ENCODE data around the gene CORO2B. TPM values are rescaled to one million over a fixed set of nuclear protein-coding genes. Genes with fewer than 3 reads are reported as not detected.

CORO2B gene
- total RNA-seq, 1 donor from 2014 or later, result 0.16 TPM

DNA sequence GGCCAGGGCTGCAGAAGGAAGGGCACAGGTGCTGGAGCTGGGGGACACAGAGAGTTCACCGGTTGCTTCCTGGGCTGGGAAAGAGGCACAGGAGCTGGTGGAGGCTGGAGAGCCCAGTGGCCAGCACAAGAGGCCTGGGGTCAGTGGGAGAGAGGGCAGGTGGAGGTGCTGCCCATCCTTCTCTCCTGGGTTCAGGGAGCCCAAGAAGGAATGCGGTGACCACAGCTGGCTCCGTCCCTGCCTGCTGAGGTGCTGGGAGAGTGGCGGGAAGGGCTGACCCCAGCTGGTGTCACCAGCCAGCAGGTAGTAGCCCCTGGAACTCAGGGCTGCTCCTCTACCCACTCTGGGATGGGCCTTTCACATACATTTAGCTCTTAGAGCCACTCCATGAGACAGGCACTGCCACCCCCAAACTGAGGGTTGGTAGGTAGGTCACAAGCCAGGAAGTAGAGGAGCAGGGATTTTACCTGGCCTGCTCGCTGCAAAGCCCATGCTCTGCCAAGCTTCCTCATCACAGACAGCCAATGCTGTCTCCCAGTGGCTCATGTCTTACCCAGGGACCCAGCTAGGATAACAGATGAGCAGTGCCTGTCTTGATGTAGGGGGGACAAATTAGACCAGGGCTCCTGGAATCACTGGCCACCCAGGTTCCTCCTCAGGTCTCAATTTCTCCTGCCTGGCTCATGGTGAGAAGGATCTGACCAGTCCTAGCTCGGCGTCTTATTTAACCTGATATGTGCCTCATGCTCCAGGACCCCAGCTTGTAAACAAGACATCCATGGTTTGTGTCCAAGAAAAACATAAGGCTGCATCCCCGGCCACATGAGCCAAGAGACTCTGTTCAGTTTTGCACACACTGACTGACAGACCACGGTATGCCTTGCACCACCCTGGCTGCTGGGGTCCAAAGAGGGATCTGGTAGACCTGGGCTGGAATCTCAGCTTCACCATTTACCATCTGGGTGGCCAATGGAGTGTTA lies 119.2 kb downstream of the CORO2B start:
- H3K27me3 Mint-ChIP-seq, result peaks cover 2% of the 10 kb centered on the region
- intact Hi-C loops (cut with micrococcal nuclease), result loop anchor here (10.0 kb wide), 1 partner anchor 63 kb away; no protein-coding TSS in a partner anchor
- H3K9me3 Mint-ChIP-seq, result no peaks in the 10 kb centered on the region
- DNase-seq, result no peak
- peaks cover 5% of the 10 kb centered on the region for H3K4me1 Mint-ChIP-seq
- H3K4me3 Mint-ChIP-seq, result no peak overlapping the region
- H3K27ac Mint-ChIP-seq, result no peak overlapping the region
- no peaks in the 10 kb centered on the region for H3K36me3 Mint-ChIP-seq (ENCODE audit: low read depth)

DNA sequence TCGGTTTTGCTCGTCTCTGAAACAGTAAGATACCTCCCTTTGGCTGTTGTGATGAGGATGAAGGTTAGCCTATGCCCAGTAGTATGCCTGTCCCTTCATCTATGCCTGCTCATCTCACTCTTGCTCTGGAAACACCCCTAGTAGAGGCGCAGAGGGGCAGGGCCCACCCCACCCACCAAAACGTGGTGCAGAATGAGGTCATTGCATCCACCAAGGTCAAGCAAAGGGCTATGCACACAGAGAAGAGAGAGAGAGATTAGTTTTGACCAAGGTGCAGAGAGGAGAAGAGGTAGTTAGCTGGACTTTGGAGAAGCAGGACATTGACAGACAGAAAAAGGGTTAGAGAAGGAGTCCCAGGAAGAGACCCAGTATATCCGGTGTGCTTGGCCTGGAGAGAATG lies 119.9 kb downstream of the CORO2B start:
- Mint-ChIP-seq H3K27ac (no peak overlapping the region), H3K4me1 (no peaks in the 10 kb centered on the region), H3K27me3 (peaks cover 2% of the 10 kb centered on the region), H3K36me3 (ENCODE audit: low read depth) (no peaks in the 10 kb centered on the region), H3K4me3 (no peak overlapping the region), H3K9me3 (no peaks in the 10 kb centered on the region)
- intact Hi-C loops (cut with micrococcal nuclease), result loop anchor here (10.0 kb wide), 1 partner anchor 64 kb away; no protein-coding TSS in a partner anchor
- DNase-seq, result no peak

DNA sequence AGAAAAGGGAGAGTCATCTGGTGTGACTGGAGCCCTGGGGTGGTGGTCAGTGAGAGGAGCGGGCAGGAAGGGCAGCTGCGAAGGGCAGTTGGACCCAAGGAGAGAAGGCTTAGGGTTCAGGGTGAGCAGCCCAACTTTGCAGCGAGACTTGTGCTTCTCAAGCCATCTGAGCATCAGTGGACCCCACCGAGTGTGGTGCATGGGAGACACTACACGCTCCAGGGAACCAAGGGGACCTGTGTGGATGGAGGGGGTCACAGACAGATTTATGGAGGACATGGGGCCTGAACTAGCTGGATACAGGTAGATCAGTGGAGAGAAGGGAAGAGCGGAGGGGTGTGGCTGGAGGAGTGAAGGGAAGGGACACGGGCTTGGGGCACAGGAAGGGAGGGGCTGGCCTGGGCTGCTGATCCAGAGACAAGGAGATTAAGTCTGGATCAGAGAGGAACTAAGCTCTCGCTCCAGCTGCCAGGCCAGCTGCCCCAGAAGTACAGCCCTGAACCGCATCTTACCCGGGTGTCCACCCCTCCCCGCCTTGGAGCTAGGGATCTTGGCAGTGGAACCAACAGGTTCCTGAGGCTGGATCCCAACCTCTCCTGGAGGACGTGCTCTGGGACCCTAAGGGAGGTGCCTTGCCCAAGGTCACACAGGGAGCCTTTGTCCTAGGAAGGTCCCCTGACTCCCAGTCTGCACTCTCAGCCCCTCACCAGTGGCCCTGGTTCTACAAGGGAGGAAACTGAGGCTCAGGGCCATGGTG lies 120.5 kb downstream of the CORO2B start:
- DNase-seq, result no peak
- no peaks in the 10 kb centered on the region for H3K9me3 Mint-ChIP-seq
- no peaks in the 10 kb centered on the region for H3K4me1 Mint-ChIP-seq
- peaks cover 2% of the 10 kb centered on the region for H3K27me3 Mint-ChIP-seq
- H3K27ac Mint-ChIP-seq, result peak overlapping the region; percentile 23
- H3K36me3 Mint-ChIP-seq (ENCODE audit: low read depth), result no peaks in the 10 kb centered on the region
- intact Hi-C loops (cut with micrococcal nuclease), result loop anchor here (10.0 kb wide), 1 partner anchor 65 kb away; no protein-coding TSS in a partner anchor
- no peak overlapping the region for H3K4me3 Mint-ChIP-seq

DNA sequence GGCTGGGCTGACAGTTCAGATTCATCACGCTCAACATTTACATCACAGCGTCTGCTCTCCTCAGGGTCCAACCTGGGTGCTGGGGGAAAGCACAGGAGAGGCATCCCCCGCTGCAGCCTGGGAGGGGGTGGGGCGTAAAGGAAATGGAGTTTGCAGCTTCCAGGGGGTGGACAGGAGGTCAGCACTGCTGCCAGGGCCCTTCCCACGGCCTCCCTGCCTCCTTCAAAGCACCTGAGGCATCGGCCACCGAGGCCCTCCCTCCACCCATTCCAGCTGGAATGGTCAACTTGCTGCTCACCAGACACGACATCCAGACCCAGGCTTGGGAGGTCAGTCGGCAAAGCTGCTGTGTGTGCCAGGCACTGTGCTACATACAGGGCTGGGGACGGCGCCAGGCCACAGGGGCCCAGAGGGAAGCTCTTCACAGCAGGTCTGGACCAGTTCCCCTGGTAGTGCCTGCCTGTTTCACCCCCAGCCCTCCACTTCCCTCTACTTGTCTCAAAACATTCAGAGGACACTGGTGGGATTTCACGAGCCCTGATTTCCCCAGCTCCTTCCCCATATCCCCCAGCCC lies 121.2 kb downstream of the CORO2B start:
- H3K4me3 Mint-ChIP-seq, result no peak overlapping the region
- no peaks in the 10 kb centered on the region for H3K36me3 Mint-ChIP-seq (ENCODE audit: low read depth)

DNA sequence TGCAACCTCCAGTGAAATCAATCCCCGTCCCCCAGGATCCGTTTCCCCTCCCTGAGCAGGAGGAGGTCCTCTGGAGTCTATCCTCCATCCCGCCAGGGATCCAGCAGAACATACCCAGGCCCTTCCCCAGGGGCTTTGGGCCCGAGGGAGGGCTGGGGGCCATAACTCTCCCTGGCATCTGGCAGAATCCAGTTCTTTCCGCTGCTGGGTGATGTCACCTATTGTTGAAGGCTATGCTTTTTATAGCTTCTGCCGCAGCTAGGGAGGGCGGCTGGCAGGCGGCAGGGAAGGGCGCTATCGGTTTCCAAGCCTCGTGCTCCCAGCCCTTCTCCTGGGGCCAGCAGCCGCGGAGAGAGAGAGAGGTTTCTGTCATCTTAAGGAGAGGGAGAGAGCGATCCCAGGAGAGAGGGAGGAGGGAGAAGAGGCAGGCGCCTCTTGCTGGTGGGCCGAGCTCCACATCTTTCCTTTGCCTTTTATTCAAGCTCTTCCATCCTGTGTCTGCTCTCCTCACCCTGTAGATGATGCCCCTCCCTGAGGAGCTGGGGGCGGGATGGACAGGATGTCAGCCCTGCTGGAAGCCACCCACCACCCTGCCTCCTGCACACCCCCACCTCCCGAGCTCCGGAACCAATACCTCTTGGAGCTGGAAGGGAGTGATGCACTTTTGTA lies 121.8 kb downstream of the CORO2B start:
- intact Hi-C loops (cut with micrococcal nuclease), result no loop called here
- DNase-seq, result no peak
- H3K36me3 Mint-ChIP-seq (ENCODE audit: low read depth), result no peaks in the 10 kb centered on the region
- no peaks in the 10 kb centered on the region for H3K4me1 Mint-ChIP-seq
- H3K27ac Mint-ChIP-seq, result no peak overlapping the region
- H3K4me3 Mint-ChIP-seq, result no peak overlapping the region
- no peaks in the 10 kb centered on the region for H3K9me3 Mint-ChIP-seq
- H3K27me3 Mint-ChIP-seq, result peaks cover 5% of the 10 kb centered on the region

More for the DNA sequence above, 121.2 kb downstream of the CORO2B start:
- intact Hi-C loops (cut with micrococcal nuclease), result loop anchor here (10.0 kb wide), 1 partner anchor 65 kb away; no protein-coding TSS in a partner anchor
- Mint-ChIP-seq H3K27ac (no peak overlapping the region), H3K4me1 (no peaks in the 10 kb centered on the region), H3K9me3 (no peaks in the 10 kb centered on the region), H3K27me3 (peaks cover 4% of the 10 kb centered on the region)
- DNase-seq, result no peak

DNA sequence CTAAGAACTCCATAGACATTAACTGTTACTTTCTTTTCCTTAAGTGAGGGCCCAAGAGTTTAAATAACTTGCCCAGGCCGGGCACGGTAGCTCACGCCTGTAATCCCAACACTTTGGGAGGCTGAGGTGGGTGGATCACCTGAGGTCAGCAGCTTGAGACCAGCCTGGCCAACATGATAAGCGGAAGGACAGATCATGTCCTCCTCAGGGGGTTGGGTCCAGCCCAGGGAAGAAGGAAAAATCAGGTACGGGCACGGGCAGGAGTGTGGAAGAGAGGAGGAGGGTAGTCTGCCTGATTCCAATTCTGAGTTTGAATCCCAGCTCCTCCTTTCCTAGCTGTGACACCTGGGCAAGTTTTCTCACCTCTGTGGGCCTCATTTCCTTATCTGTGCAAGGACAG lies 123.1 kb downstream of the CORO2B start:
- no peaks in the 10 kb centered on the region for H3K36me3 Mint-ChIP-seq (ENCODE audit: low read depth)

DNA sequence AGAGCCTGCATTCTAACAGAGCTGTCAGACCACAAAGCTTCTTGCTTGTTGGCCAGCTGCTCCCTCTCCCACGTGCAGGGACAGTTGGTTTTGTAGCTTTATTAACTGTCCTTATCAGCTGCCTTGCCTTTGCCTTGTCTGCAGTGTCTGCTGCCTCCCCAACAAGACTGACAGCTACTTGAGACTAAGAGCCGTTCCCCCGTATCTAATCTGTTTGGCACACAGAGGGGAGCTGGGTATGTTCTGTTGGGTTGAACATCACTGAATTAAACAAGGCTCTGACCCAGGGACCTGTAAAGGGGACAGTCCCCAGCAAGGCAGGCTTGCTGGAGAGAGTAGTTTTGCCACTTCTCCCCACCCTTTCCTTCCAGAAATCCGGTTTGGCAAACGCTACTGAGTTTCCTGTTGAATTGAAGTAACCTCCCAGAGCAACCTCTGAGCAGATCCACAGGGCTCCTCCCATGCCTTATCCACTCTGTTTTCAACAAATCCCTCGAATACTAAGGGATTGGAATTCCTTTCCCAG lies 125.8 kb downstream of the CORO2B start:
- no peak for DNase-seq
- Mint-ChIP-seq H3K4me3 (no peak overlapping the region), H3K4me1 (no peaks in the 10 kb centered on the region), H3K36me3 (ENCODE audit: low read depth) (no peaks in the 10 kb centered on the region), H3K27me3 (peaks cover 9% of the 10 kb centered on the region), H3K27ac (no peak overlapping the region), H3K9me3 (no peaks in the 10 kb centered on the region)
- intact Hi-C loops (cut with micrococcal nuclease), result no loop called here

More for the DNA sequence above, 123.1 kb downstream of the CORO2B start:
- no peak overlapping the region for H3K4me3 Mint-ChIP-seq
- H3K4me1 Mint-ChIP-seq, result no peaks in the 10 kb centered on the region
- H3K9me3 Mint-ChIP-seq, result no peaks in the 10 kb centered on the region
- no peak for DNase-seq
- H3K27ac Mint-ChIP-seq, result no peak overlapping the region
- intact Hi-C loops (cut with micrococcal nuclease), result no loop called here
- H3K27me3 Mint-ChIP-seq, result peaks cover 9% of the 10 kb centered on the region

DNA sequence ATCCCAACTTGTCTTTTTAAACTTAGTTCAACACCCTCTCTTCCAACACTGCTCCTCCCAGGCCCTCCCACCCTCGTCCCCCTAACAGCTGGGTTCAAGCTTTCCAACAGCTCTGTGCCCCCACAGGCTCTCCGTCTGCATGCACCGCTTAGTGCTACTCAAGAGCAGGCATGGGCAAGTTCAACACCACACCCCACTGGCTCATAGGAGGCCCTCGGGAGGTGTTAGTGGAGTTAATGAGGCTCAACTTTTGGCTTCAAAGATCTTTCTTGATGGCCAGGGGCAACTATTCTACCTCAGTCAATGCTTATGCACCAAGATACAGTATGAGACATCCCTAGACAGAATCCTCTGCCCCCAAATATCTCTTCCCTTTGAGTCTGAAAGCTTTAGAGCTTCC lies 127.5 kb downstream of the CORO2B start:
- H3K27me3 Mint-ChIP-seq, result peaks cover 9% of the 10 kb centered on the region
- intact Hi-C loops (cut with micrococcal nuclease), result no loop called here
- H3K9me3 Mint-ChIP-seq, result no peaks in the 10 kb centered on the region
- H3K27ac Mint-ChIP-seq, result no peak overlapping the region
- H3K36me3 Mint-ChIP-seq (ENCODE audit: low read depth), result no peaks in the 10 kb centered on the region
- no peak overlapping the region for H3K4me3 Mint-ChIP-seq
- no peaks in the 10 kb centered on the region for H3K4me1 Mint-ChIP-seq
- DNase-seq, result no peak

DNA sequence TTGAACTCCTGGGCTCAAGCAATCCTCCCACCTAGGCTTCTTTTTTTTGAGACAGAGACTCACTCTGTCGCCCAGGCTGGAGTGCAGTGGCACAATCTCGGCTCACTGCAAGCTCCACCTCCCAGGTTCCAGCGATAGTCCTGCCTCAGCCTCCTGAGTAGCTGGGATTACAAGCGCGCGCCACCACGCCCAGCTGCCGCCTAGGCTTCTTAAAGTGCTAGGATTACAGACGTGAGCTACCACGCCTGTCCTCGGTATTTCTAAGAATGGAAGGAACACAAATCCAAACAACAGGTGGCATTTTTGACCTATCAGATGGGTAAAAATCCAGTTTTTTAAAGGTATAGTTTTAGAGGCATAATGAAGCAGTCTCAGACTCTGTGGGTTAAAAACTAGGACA lies 128.1 kb downstream of the CORO2B start:
- Mint-ChIP-seq H3K9me3 (no peaks in the 10 kb centered on the region), H3K27me3 (peaks cover 9% of the 10 kb centered on the region), H3K4me1 (no peaks in the 10 kb centered on the region), H3K27ac (no peak overlapping the region), H3K4me3 (no peak overlapping the region), H3K36me3 (ENCODE audit: low read depth) (no peaks in the 10 kb centered on the region)
- intact Hi-C loops (cut with micrococcal nuclease), result no loop called here
- no peak for DNase-seq

DNA sequence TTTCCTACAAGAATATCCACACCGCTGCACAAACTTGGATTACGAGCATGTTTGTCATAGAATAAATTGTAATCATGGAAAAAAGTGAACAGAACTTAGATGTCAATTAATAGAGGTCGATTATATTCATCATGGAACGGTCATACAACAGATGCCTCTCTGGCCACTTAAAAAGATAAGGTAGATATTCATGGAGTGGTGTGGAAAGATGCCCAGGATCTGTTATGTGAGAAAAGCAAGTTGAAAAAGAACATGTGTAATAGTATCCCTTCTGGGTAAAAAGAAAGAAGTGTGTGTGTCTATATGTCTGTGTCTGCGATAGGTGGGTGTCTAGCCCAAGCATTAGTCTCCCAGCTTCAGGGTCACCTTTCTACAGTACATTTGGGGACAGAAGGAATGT lies 128.6 kb downstream of the CORO2B start:
- Mint-ChIP-seq H3K9me3 (no peaks in the 10 kb centered on the region), H3K27me3 (peaks cover 9% of the 10 kb centered on the region), H3K4me1 (no peaks in the 10 kb centered on the region), H3K4me3 (no peak overlapping the region), H3K36me3 (ENCODE audit: low read depth) (no peaks in the 10 kb centered on the region), H3K27ac (no peak overlapping the region)
- no peak for DNase-seq
- intact Hi-C loops (cut with micrococcal nuclease), result no loop called here

DNA sequence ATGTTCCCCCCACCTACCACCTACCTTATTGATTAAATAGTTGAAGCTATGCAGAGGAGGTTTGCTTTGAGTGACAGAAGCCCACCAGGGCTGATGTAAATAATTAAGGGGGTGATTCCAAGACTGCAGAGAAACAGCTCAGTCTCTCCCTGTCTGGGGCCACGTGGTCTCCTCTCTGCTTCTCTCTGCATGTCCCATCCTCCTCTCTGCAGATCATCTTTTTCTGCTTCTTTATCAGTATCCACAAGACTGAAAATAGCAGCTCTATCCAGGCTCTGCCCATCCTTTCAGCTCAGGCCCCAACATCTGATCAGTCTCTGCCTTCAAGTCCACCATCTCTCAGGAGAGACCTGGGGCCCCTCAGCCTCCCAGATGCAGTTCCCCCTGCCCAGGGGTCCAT lies 131.1 kb downstream of the CORO2B start:
- peaks cover 8% of the 10 kb centered on the region for H3K27me3 Mint-ChIP-seq
- H3K36me3 Mint-ChIP-seq (ENCODE audit: low read depth), result no peaks in the 10 kb centered on the region
- no peak overlapping the region for H3K4me3 Mint-ChIP-seq
- H3K9me3 Mint-ChIP-seq, result no peaks in the 10 kb centered on the region
- H3K27ac Mint-ChIP-seq, result no peak overlapping the region
- no peaks in the 10 kb centered on the region for H3K4me1 Mint-ChIP-seq
- DNase-seq, result no peak
- intact Hi-C loops (cut with micrococcal nuclease), result no loop called here

DNA sequence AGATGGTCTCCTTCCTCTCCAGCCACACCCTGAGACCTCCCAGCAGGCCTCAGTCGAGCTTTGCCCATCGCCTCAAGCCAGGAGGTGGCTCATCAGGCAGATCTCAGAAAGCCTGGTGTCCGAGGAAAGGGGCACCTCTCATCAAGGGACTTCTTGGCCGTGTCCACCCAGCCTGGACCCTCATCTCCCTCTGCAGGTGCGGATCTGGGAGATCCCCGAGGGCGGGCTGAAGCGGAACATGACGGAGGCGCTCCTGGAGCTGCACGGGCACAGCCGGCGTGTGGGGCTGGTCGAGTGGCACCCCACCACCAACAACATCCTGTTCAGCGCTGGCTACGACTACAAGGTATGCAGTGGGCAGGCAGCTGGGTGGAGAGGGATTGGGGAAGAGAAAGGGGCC lies 131.7 kb downstream of the CORO2B start:
- intact Hi-C loops (cut with micrococcal nuclease), result no loop called here
- DNase-seq, result no peak
- no peak overlapping the region for H3K4me3 Mint-ChIP-seq
- H3K27me3 Mint-ChIP-seq, result peaks cover 6% of the 10 kb centered on the region
- H3K27ac Mint-ChIP-seq, result no peak overlapping the region
- no peaks in the 10 kb centered on the region for H3K9me3 Mint-ChIP-seq
- H3K36me3 Mint-ChIP-seq (ENCODE audit: low read depth), result no peaks in the 10 kb centered on the region
- H3K4me1 Mint-ChIP-seq, result no peaks in the 10 kb centered on the region

DNA sequence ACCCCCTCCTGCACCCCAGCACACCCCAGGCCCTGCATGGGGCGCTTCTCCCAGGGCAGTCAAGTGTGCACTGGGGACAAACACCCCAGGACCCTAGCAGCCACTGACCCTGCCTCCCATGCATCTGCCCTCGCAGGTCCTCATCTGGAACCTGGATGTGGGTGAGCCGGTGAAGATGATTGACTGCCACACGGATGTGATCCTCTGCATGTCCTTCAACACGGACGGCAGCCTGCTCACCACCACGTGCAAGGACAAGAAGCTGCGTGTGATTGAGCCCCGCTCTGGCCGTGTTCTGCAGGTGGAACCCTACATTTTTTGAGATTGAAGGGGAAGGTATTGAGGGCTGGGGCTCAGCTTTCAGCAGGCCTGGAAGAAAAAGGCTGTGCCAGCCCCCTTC lies 132.6 kb downstream of the CORO2B start:
- Mint-ChIP-seq H3K4me3 (no peak overlapping the region), H3K27ac (no peak overlapping the region), H3K4me1 (no peaks in the 10 kb centered on the region), H3K36me3 (ENCODE audit: low read depth) (no peaks in the 10 kb centered on the region), H3K27me3 (peaks cover 5% of the 10 kb centered on the region), H3K9me3 (no peaks in the 10 kb centered on the region)
- no peak for DNase-seq
- intact Hi-C loops (cut with micrococcal nuclease), result no loop called here

Data from activated CD4-positive, alpha-beta T cell treated with anti-CD3 and anti-CD28 coated beads, Interleukin-2, amount 10 ng/mL, durations not matched to agents 24 days and 14 days (primary cell).